Omental fat pad (tissue), 4 donors: ENCODE data around the gene SOAT1. TPM values are rescaled to one million over a fixed set of nuclear protein-coding genes. Genes with fewer than 3 reads are reported as not detected.

Experiments used
- ATAC-seq: fragments of 150-250 bp; one replicate; pipeline ENCODE4 v1.9.1; 2016; ENCODE audit warnings: mild to moderate bottlenecking, moderate library complexity; ENCODE audit not compliant: low FRiP score
- DNase-seq: peaks from one replicate; pipeline ENCODE4 v3.0.0-alpha.2; 2019; ENCODE audit warnings: low spot score
- CTCF ChIP-seq, 3 donors: fragments of 450-650 bp; IDR thresholded peaks; one replicate each; pipeline ENCODE4 v1.5.1; 2016 to 2017; ENCODE audit warnings: antibody characterized with exemption in 3 of 3, mild to moderate bottlenecking in 3 of 3, moderate library complexity in 2 of 3
- total RNA-seq, 4 donors: library from RNA; depleted of rRNA; stranded (reverse); fragments of >200 nt; gene quantifications; one replicate each; pipeline ENCODE4 v1.1.0, GENCODE V29; 2016

Gene SOAT1
- total RNA-seq, 4 donors from 2014 or later = 20.2 to 46.5 (median 25.3) TPM

GRCh38 chr1:179329862-179330261, 36.3 kb downstream of the SOAT1 start:
- no peak for TF ChIP-seq CTCF (IDR thresholded peaks at IDR 0.05)
- DNase-seq = no peak
- no peak for ATAC-seq

GRCh38 chr1:179334440-179334839, 40.8 kb downstream of the SOAT1 start:
- no peak for DNase-seq
- ATAC-seq = no peak
- TF ChIP-seq CTCF (IDR thresholded peaks at IDR 0.05) = no peak

GRCh38 chr1:179337288-179337687, 43.7 kb downstream of the SOAT1 start:
- no peak for TF ChIP-seq CTCF (IDR thresholded peaks at IDR 0.05)
- DNase-seq (no peak), ATAC-seq (peak; percentile 28)

GRCh38 chr1:179337942-179338560, 44.5 kb downstream of the SOAT1 start:
- ATAC-seq = no peak
- TF ChIP-seq CTCF (IDR thresholded peaks at IDR 0.05) = no peak
- no peak for DNase-seq

- DNase-seq (no peak), ATAC-seq (no peak)
- no peak for TF ChIP-seq CTCF (IDR thresholded peaks at IDR 0.05)
These were observed 47.3 kb downstream of the SOAT1 start for GRCh38 chr1:179340918-179341317.

GRCh38 chr1:179341943-179342547, 48.4 kb downstream of the SOAT1 start:
- TF ChIP-seq CTCF (IDR thresholded peaks at IDR 0.05) = no peak
- no peak for ATAC-seq
- no peak for DNase-seq
